Liver (tissue), 9 donors: ENCODE measurements around the gene PTGIS. TPM values are rescaled to one million over a fixed set of nuclear protein-coding genes. Genes with fewer than 3 reads are reported as not detected.

Source experiments
- DNase-seq: peaks from one replicate; pipeline ENCODE4 v3.0.0-alpha.2; 2017; ENCODE audit warnings: low spot score
- H3K27ac ChIP-seq, 2 donors: one replicate each; pipeline ENCODE4 v1.7.0; 2013; ENCODE audit warnings: inconsistent platforms in 2 of 2, low read length in 2 of 2, control low read depth in 1 of 2, low read depth in 1 of 2, mild to moderate bottlenecking in 1 of 2
- H3K27me3 ChIP-seq, 4 donors: one replicate each; pipeline versions ENCODE4 v1.6.1 to v1.7.0; 2013; ENCODE audit warnings: low read length in 3 of 4, inconsistent platforms in 1 of 4, mild to moderate bottlenecking in 1 of 4, moderate library complexity in 1 of 4; ENCODE audit not compliant: control insufficient read depth in 4 of 4, insufficient read depth in 4 of 4
- H3K36me3 ChIP-seq, 4 donors: one replicate each; pipeline versions ENCODE4 v1.6.1 to v1.7.0; 2013; ENCODE audit warnings: low read length in 3 of 4, mild to moderate bottlenecking in 3 of 4, low read depth in 1 of 4, moderate library complexity in 1 of 4; ENCODE audit not compliant: control insufficient read depth in 4 of 4, insufficient read depth in 3 of 4
- H3K4me1 ChIP-seq, 4 donors: one replicate each; pipeline versions ENCODE4 v1.6.1 to v1.7.0; 2013; ENCODE audit warnings: low read length in 3 of 4, mild to moderate bottlenecking in 3 of 4, moderate library complexity in 1 of 4; ENCODE audit not compliant: control insufficient read depth in 4 of 4, insufficient read depth in 4 of 4
- H3K4me3 ChIP-seq, 3 donors: one replicate each; pipeline versions ENCODE4 v1.6.1 to v1.7.0; 2013; ENCODE audit warnings: low read length in 3 of 3, control low read depth in 1 of 3, low read depth in 1 of 3, mild to moderate bottlenecking in 1 of 3
- H3K9ac ChIP-seq, 2 donors: one replicate each; pipeline ENCODE4 v1.7.0; 2013; ENCODE audit warnings: low read length in 2 of 2, mild to moderate bottlenecking in 2 of 2, moderate library complexity in 2 of 2, control low read depth in 1 of 2, low read depth in 1 of 2
- H3K9me3 ChIP-seq, 4 donors: one replicate each; pipeline versions ENCODE4 v1.6.1 to v1.7.0; 2013; ENCODE audit warnings: low read length in 3 of 4; ENCODE audit not compliant: control insufficient read depth in 4 of 4
- EGR1 ChIP-seq, 2 donors: IDR thresholded peaks; 2 replicates each; pipeline ENCODE4 v1.6.1; 2016 to 2018; ENCODE audit warnings: antibody characterized with exemption in 2 of 2, low read depth in 2 of 2
- FOXA1 ChIP-seq: IDR thresholded peaks from 2 replicates; pipeline ENCODE4 v1.6.1; 2016; ENCODE audit warnings: antibody characterized with exemption
- GABPA ChIP-seq, 2 donors: IDR thresholded peaks in 1 of 2; conservative IDR thresholded peaks in 1 of 2; 2 replicates each; pipeline ENCODE4 v1.6.1; 2016; ENCODE audit warnings: antibody characterized with exemption in 2 of 2, mild to moderate bottlenecking in 1 of 2, moderate library complexity in 1 of 2
- HNF4A ChIP-seq, 2 donors: conservative IDR thresholded peaks; 2 replicates each; pipeline ENCODE4 v1.6.1; 2016; ENCODE audit warnings: antibody characterized with exemption in 2 of 2, mild to moderate bottlenecking in 2 of 2
- HNF4G ChIP-seq: IDR thresholded peaks from 2 replicates; pipeline ENCODE4 v1.6.1; 2016; ENCODE audit warnings: antibody characterized with exemption
- JUND ChIP-seq, 2 donors: IDR thresholded peaks; 2 replicates each; pipeline ENCODE4 v1.6.1; 2016; ENCODE audit warnings: antibody characterized with exemption in 2 of 2
- NR2F2 ChIP-seq: IDR thresholded peaks from 2 replicates; pipeline ENCODE4 v1.6.1; 2016; ENCODE audit warnings: antibody characterized with exemption
- RAD21 ChIP-seq, 2 donors: IDR thresholded peaks; 2 replicates each; pipeline ENCODE4 v1.6.1; 2016; ENCODE audit warnings: antibody characterized with exemption in 2 of 2, mild to moderate bottlenecking in 2 of 2
- RXRA ChIP-seq, 2 donors: IDR thresholded peaks; 2 replicates each; pipeline ENCODE4 v1.6.1; 2017 to 2018; ENCODE audit warnings: antibody characterized with exemption in 2 of 2, mild to moderate bottlenecking in 1 of 2
- SP1 ChIP-seq: IDR thresholded peaks from 2 replicates; pipeline ENCODE4 v1.6.1; 2018; ENCODE audit warnings: antibody characterized with exemption, mild to moderate bottlenecking
- TAF1 ChIP-seq: conservative IDR thresholded peaks from 2 replicates; pipeline ENCODE4 v1.6.1; 2016; ENCODE audit warnings: antibody characterized with exemption, mild to moderate bottlenecking
- YY1 ChIP-seq: IDR thresholded peaks from 2 replicates; pipeline ENCODE4 v1.6.1; 2016; ENCODE audit warnings: antibody characterized with exemption, mild to moderate bottlenecking
- WGBS: extraction: QIAGEN DNeasy Blood & Tissue Kit; methylation state at CpG from one replicate; pipeline ENCODE4 v1.1.7; 2013; 5-methylcytosine and 5-hydroxymethylcytosine counted together
- polyA plus RNA-seq, 2 donors: library from polyadenylated mRNA; stranded (reverse) in 1 of 2; unstranded in 1 of 2; fragments of 200-250 nt in 1 of 2; fragments of >200 nt in 1 of 2; fragmentation: Nextera tagmentation in 1 of 2; extraction: Ambion mirVana in 1 of 2; gene quantifications; one replicate each; pipeline versions ENCODE4 v1.2.1 to v1.2.3, GENCODE V29; 2013 to 2015
- total RNA-seq, 2 donors: library from RNA; depleted of rRNA; stranded (reverse); fragments of >200 nt; gene quantifications; one replicate each; pipeline ENCODE4 v1.2.3, GENCODE V29; 2014
- TF ChIP-seq, protein P1 (sequence below): IDR thresholded peaks from 2 replicates; pipeline ENCODE4 v1.6.1; 2016; ENCODE audit warnings: antibody characterized with exemption
- TF ChIP-seq, protein P2 (sequence below): IDR thresholded peaks from 2 replicates; pipeline ENCODE4 v1.6.1; 2016; ENCODE audit warnings: antibody characterized with exemption
- TF ChIP-seq, protein P3 (sequence below): IDR thresholded peaks from 2 replicates; pipeline ENCODE4 v1.6.1; 2016; ENCODE audit warnings: antibody characterized with exemption
- TF ChIP-seq, protein P4 (sequence below): fragments of 150-350 bp; IDR thresholded peaks from 2 replicates; pipeline ENCODE4 v1.5.1; 2017; ENCODE audit warnings: improper control_type of control experiment, low read depth, low read length; ENCODE audit not compliant: missing input control
- donor health status: healthy.
- donor health status: healthy.
- donor health status: healthy.
- donor health status: healthy.
- donor health status: healthy.

Gene PTGIS
- total and polyA plus RNA-seq, 4 donors, result 2.2 to 6.3 (median 3.8) TPM

DNA sequence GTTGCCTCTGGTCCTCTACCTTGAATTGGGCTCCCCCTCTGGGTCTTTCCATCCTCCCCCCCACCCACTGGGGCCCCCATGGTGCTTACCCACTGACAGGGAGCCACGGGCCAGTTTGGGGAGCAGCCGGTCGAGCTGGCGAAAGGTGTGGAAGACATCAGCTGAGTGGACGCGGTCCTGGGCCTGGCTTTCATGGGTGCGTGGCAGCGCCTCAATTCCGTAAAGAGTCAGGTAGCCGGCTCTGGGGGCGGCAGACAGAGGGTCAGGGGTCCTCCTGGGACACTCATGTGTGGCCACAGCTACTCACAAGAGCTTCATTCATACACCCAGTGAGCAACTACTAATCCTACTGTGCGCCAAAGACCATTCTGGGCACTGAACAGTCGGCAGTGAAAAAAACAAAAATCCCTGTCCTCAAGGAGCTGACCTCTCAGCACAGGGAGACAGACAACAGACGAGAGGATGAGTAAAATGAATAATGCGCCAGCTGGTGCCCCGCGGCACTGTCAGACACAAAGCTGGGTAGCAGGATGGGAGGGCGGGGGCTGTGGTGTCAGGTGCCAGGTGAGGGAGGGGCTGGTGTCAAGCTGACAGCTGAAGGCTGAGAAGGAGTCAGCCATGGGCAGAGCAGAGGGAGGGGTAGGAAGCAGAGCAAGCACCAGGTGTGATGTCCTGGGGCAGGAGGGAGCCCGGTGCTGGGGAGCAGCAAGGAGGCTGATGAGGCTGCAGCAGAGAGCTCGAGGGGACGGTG is 28.3 kb downstream of the PTGIS start:
- Histone ChIP-seq H3K36me3 (no peaks in the 10 kb centered on the region), H3K9ac (no peak overlapping the region), H3K4me3 (no peak overlapping the region), H3K4me1 (peaks cover 0 to 2% (median 0%) of the 10 kb centered on the region in 4 donors), H3K27me3 (no peaks in the 10 kb centered on the region), H3K27ac (no peak overlapping the region), H3K9me3 (no peaks in the 10 kb centered on the region)
- DNase-seq, result no peak
- WGBS, result 91% methylated on average over 21 of the region's 21 CpGs
- TF ChIP-seq RXRA (IDR thresholded peaks at IDR 0.05), result no peak
- TF ChIP-seq YY1, result no peak
- TF ChIP-seq, protein P1, sequence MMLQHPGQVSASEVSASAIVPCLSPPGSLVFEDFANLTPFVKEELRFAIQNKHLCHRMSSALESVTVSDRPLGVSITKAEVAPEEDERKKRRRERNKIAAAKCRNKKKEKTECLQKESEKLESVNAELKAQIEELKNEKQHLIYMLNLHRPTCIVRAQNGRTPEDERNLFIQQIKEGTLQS, result no peak
- TF ChIP-seq, protein P2, sequence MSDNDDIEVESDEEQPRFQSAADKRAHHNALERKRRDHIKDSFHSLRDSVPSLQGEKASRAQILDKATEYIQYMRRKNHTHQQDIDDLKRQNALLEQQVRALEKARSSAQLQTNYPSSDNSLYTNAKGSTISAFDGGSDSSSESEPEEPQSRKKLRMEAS, result no peak
- TF ChIP-seq, protein P3, sequence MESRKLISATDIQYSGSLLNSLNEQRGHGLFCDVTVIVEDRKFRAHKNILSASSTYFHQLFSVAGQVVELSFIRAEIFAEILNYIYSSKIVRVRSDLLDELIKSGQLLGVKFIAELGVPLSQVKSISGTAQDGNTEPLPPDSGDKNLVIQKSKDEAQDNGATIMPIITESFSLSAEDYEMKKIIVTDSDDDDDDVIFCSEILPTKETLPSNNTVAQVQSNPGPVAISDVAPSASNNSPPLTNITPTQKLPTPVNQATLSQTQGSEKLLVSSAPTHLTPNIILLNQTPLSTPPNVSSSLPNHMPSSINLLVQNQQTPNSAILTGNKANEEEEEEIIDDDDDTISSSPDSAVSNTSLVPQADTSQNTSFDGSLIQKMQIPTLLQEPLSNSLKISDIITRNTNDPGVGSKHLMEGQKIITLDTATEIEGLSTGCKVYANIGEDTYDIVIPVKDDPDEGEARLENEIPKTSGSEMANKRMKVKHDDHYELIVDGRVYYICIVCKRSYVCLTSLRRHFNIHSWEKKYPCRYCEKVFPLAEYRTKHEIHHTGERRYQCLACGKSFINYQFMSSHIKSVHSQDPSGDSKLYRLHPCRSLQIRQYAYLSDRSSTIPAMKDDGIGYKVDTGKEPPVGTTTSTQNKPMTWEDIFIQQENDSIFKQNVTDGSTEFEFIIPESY, result no peak
- TF ChIP-seq HNF4G, result no peak
- no peak for TF ChIP-seq RAD21 (IDR thresholded peaks at IDR 0.05)
- TF ChIP-seq FOXA1, result no peak
- TF ChIP-seq SP1, result no peak
- TF ChIP-seq HNF4A (conservative IDR thresholded peaks at IDR 0.05), result no peak
- TF ChIP-seq TAF1, result no peak
- no peak for TF ChIP-seq EGR1 (IDR thresholded peaks at IDR 0.05; ENCODE audit: low read depth in 2 of 2)

DNA sequence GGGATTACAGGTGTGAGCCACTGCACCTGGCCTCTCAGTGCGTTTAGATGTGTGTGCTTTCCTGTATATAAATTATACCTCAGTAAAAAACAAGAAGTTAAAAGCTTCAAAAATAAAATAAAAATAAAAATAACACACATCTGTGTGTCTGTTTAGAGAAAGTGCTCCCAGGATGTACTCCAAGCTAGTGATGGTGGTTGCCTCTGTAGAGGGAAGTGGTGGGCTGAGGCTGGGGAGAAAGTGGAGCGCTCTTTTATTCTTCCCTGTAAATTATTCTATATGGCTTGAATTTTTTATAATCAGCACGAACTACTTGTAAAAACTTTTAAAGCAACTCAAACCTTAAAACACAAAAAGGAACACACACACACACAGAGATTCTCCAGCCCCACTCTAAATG is 29.0 kb downstream of the PTGIS start:
- H3K9ac ChIP-seq, result no peak overlapping the region
- no peak for TF ChIP-seq RAD21 (IDR thresholded peaks at IDR 0.05)
- no peak for TF ChIP-seq FOXA1
- no peak for TF ChIP-seq JUND (IDR thresholded peaks at IDR 0.05)
- no peak for TF ChIP-seq RXRA (IDR thresholded peaks at IDR 0.05)
- TF ChIP-seq, protein P1, result no peak
- TF ChIP-seq, protein P3, result no peak
- TF ChIP-seq SP1, result no peak
- no peak for TF ChIP-seq GABPA (IDR thresholded peaks at IDR 0.05 in 1 of 2, conservative IDR thresholded peaks at IDR 0.05 in 1 of 2)
- TF ChIP-seq NR2F2, result no peak
- TF ChIP-seq, protein P4, sequence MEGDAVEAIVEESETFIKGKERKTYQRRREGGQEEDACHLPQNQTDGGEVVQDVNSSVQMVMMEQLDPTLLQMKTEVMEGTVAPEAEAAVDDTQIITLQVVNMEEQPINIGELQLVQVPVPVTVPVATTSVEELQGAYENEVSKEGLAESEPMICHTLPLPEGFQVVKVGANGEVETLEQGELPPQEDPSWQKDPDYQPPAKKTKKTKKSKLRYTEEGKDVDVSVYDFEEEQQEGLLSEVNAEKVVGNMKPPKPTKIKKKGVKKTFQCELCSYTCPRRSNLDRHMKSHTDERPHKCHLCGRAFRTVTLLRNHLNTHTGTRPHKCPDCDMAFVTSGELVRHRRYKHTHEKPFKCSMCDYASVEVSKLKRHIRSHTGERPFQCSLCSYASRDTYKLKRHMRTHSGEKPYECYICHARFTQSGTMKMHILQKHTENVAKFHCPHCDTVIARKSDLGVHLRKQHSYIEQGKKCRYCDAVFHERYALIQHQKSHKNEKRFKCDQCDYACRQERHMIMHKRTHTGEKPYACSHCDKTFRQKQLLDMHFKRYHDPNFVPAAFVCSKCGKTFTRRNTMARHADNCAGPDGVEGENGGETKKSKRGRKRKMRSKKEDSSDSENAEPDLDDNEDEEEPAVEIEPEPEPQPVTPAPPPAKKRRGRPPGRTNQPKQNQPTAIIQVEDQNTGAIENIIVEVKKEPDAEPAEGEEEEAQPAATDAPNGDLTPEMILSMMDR, result no peak
- no peak for TF ChIP-seq EGR1 (IDR thresholded peaks at IDR 0.05; ENCODE audit: low read depth in 2 of 2)
- no peak for TF ChIP-seq YY1
- H3K36me3 ChIP-seq, result no peaks in the 10 kb centered on the region
- peaks cover 0 to 2% (median 0%) of the 10 kb centered on the region in 4 donors for H3K4me1 ChIP-seq
- no peak overlapping the region for H3K4me3 ChIP-seq
- WGBS, result 92% methylated on average over 3 of the region's 3 CpGs
- DNase-seq, result no peak
- H3K9me3 ChIP-seq, result no peaks in the 10 kb centered on the region
- no peak overlapping the region for H3K27ac ChIP-seq
- no peaks in the 10 kb centered on the region for H3K27me3 ChIP-seq
